ENCODE measurements around the gene ERH.

DNA sequence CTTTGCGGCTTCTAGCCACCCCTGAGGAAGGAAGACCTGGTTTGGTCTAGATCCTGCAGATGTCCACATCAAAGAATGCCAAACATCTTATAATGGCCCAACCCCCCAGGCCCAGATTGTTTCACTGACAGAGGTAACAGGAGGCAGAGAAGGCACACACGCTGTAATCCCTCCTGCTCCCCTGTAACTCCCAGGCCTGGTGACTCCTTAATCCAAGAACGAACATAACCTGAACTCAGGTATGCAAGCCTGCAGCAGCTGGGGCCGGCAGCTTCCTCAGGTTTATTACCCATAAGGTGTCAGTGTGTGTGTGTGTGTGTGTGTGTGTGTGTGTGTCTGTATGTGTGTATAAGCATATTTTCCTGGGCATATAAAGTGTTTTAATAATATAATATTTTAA lies 52.7 kb downstream of the ERH start:
- TF ChIP-seq, protein P1, sequence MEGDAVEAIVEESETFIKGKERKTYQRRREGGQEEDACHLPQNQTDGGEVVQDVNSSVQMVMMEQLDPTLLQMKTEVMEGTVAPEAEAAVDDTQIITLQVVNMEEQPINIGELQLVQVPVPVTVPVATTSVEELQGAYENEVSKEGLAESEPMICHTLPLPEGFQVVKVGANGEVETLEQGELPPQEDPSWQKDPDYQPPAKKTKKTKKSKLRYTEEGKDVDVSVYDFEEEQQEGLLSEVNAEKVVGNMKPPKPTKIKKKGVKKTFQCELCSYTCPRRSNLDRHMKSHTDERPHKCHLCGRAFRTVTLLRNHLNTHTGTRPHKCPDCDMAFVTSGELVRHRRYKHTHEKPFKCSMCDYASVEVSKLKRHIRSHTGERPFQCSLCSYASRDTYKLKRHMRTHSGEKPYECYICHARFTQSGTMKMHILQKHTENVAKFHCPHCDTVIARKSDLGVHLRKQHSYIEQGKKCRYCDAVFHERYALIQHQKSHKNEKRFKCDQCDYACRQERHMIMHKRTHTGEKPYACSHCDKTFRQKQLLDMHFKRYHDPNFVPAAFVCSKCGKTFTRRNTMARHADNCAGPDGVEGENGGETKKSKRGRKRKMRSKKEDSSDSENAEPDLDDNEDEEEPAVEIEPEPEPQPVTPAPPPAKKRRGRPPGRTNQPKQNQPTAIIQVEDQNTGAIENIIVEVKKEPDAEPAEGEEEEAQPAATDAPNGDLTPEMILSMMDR (IDR thresholded peaks at IDR 0.05) = no peak
- no peak for TF ChIP-seq POLR2A (IDR thresholded peaks at IDR 0.05)
